ENCODE measurements around the gene HIF3A. TPM values are rescaled to one million over a fixed set of nuclear protein-coding genes. Genes with fewer than 3 reads are reported as not detected.

HIF3A gene
- total and polyA plus RNA-seq, 2 of the 8 experiments (the other 6 are each of a cell fraction or from before 2014, with no cell fraction given) = 38.6 to 38.8 TPM

GRCh38 chr19:46381756-46382345, 85.0 kb downstream of the HIF3A start:
- Histone ChIP-seq H3K4me3 (ENCODE audit: extremely low read depth in 1 of 4, insufficient read depth in 2 of 4, low read depth in 3 of 4, low read length in 4 of 4) (no peak overlapping the region), H2AK5ac (ENCODE audit: low read depth, low read length) (no peak overlapping the region), H3K4me1 (replicated peaks in 1 of 4; ENCODE audit: control insufficient read depth in 3 of 4, insufficient read depth in 4 of 4, low read length in 3 of 4) (peaks cover 0 to 2% (median 0%) of the 10 kb centered on the region in 4 experiments; a peak in 2 of 7 replicates), H2BK20ac (ENCODE audit: low read length) (no peak overlapping the region), H2BK15ac (ENCODE audit: low read length) (no peak overlapping the region), H3K18ac (ENCODE audit: extremely low read depth, low read length) (no peak overlapping the region), H3K27ac (ENCODE audit: low read depth, low read length) (no peak overlapping the region), H3K79me2 (ENCODE audit: control insufficient read depth in 1 of 2, insufficient read depth in 2 of 2, low read length in 2 of 2) (peaks cover 0 to 8% of the 10 kb centered on the region in 2 experiments; a peak in 1 of 4 replicates), H2BK120ac (replicated peaks; ENCODE audit: low read depth, low read length) (no peak overlapping the region), H4K20me1 (replicated peaks in 1 of 2; ENCODE audit: control insufficient read depth in 1 of 2, insufficient read depth in 2 of 2, low read length in 2 of 2) (peaks cover 2 to 5% of the 10 kb centered on the region in 2 experiments), H3K14ac (ENCODE audit: insufficient read length) (no peak overlapping the region), H3K23ac (ENCODE audit: insufficient read length) (no peak overlapping the region), H3K79me1 (ENCODE audit: low read depth, low read length) (peaks cover 3% of the 10 kb centered on the region; the same call in 1 of the 2 replicates), H3K56ac (replicated peaks; ENCODE audit: insufficient read length, low read depth, low read length) (no peak overlapping the region), H4K91ac (replicated peaks; ENCODE audit: insufficient read length, low read length) (no peak overlapping the region), H3K9ac (replicated peaks in 1 of 4; ENCODE audit: extremely low read depth in 1 of 4, low read depth in 3 of 4, low read length in 3 of 4) (no peak overlapping the region), H3K36me3 (ENCODE audit: control insufficient read depth in 2 of 4, insufficient read depth in 4 of 4, low read length in 3 of 4) (peaks cover 12 to 55% (median 36%) of the 10 kb centered on the region in 4 experiments), H3K27me3 (replicated peaks in 1 of 4; ENCODE audit: control insufficient read depth in 3 of 4, extremely low read depth in 1 of 4, insufficient read depth in 3 of 4, low read length in 3 of 4) (no peaks in the 10 kb centered on the region), H4K5ac (ENCODE audit: insufficient read length, low read depth, low read length) (no peak overlapping the region), H2BK12ac (ENCODE audit: low read depth, low read length) (no peak overlapping the region), H3K4me2 (ENCODE audit: insufficient read depth in 1 of 2, low read depth in 2 of 2, low read length in 2 of 2) (no peak overlapping the region), H2AFZ (ENCODE audit: low read length) (no peak overlapping the region), H3K23me2 (ENCODE audit: low read depth, low read length) (no peaks in the 10 kb centered on the region), H3K4ac (replicated peaks; ENCODE audit: insufficient read length, low read depth, low read length) (no peak overlapping the region), H3K9me3 (ENCODE audit: insufficient read depth in 2 of 2, low read depth in 1 of 2, low read length in 1 of 2) (no peaks in the 10 kb centered on the region), H4K8ac (ENCODE audit: extremely low read depth, insufficient read depth, low read length) (no peak overlapping the region), H2BK5ac (ENCODE audit: low read depth, low read length) (no peak overlapping the region; the same call in 1 of the 2 replicates)
- DNase-seq (ENCODE audit: low read depth in 1 of 2, low spot score in 2 of 2) (no peak), FAIRE-seq (no peak)
- 89% methylated on average over 15 of the region's 15 CpGs; no CpG with 5 or more reads in 1 of the 2 experiments for WGBS, 2 experiments (ENCODE audit: extremely low coverage in 1 of 2, insufficient coverage in 1 of 2, insufficient read length in 1 of 2, insufficient replicate concordance in 2 of 2, low coverage in 1 of 2, low lambda C conversion rate in 2 of 2, missing lambda C conversion rate in 1 of 2)
- ChIA-PET POLR2A (ENCODE audit: partially characterized antibody) (interaction anchor here (0.9 to 1.8 kb wide), 3 partner anchors 10 to 23 kb away, joined by 3 to 5 read pairs (median 3); no protein-coding TSS in a partner anchor), CTCF (ENCODE audit: partially characterized antibody) (interaction anchor here (0.7 to 2.8 kb wide), 8 partner anchors 9 to 139 kb away, joined by 3 to 20 read pairs (median 3); no protein-coding TSS in a partner anchor)
- no peak for TF ChIP-seq ZNF274 (IDR thresholded peaks at IDR 0.05; ENCODE audit: borderline replicate concordance, extremely low read depth, low read length)
- TF ChIP-seq HDAC2 (IDR thresholded peaks at IDR 0.05; ENCODE audit: borderline replicate concordance in 1 of 2, low read depth in 2 of 2, low read length in 2 of 2) = no peak
- TF ChIP-seq BCL11A (IDR thresholded peaks at IDR 0.05; ENCODE audit: low read depth in 2 of 2, low read length in 2 of 2) = no peak
- no peak for TF ChIP-seq ATF2 (IDR thresholded peaks at IDR 0.05; ENCODE audit: low read length)
- no peak for TF ChIP-seq YY1 (IDR thresholded peaks at IDR 0.05; ENCODE audit: low read depth, low read length)
- TF ChIP-seq NRF1 (IDR thresholded peaks at IDR 0.05; ENCODE audit: low read depth, low read length) = no peak
- TF ChIP-seq RFX5 (IDR thresholded peaks at IDR 0.05; ENCODE audit: borderline replicate concordance, low read depth, low read length) = no peak
- TF ChIP-seq USF2 (IDR thresholded peaks at IDR 0.05; ENCODE audit: low read length) = no peak
- TF ChIP-seq JUN (IDR thresholded peaks at IDR 0.05; ENCODE audit: low read depth, low read length) = no peak
- no peak for TF ChIP-seq BACH1 (IDR thresholded peaks at IDR 0.05; ENCODE audit: low read length)

Measured in H1 (cell line).